IgD-negative memory B cell (primary cell): Measurements from ENCODE around the gene GLIS1. TPM values are rescaled to one million over a fixed set of nuclear protein-coding genes. Genes with fewer than 3 reads are reported as not detected.

Source experiments
- H3K27ac Mint-ChIP-seq, 3 donors: one replicate each; pipeline ENCODE4 v1.8.0; 2020 to 2022; ENCODE audit warnings: mild to moderate bottlenecking in 3 of 3, mixed read lengths in 3 of 3, moderate library complexity in 1 of 3
- H3K27me3 Mint-ChIP-seq: one replicate; pipeline ENCODE4 v1.8.0; 2021; ENCODE audit warnings: mixed read lengths
- H3K36me3 Mint-ChIP-seq: one replicate; pipeline ENCODE4 v1.8.0; 2020; ENCODE audit warnings: mild to moderate bottlenecking, mixed read lengths
- H3K4me1 Mint-ChIP-seq, 3 donors: one replicate each; pipeline ENCODE4 v1.8.0; 2020 to 2022; ENCODE audit warnings: mixed read lengths in 3 of 3, mild to moderate bottlenecking in 1 of 3
- H3K4me3 Mint-ChIP-seq, 4 donors: one replicate each; pipeline ENCODE4 v1.8.0; 2020 to 2022; ENCODE audit warnings: mild to moderate bottlenecking in 4 of 4, mixed read lengths in 4 of 4, moderate library complexity in 3 of 4
- H3K9me3 Mint-ChIP-seq, 3 donors: one replicate each; pipeline ENCODE4 v1.8.0; 2020 to 2021; ENCODE audit warnings: mixed read lengths in 3 of 3, mild to moderate bottlenecking in 1 of 3
- polyA plus RNA-seq: library from polyadenylated mRNA; unstranded; fragments of 300-500 nt; fragmentation: Illumina TruSeq; gene quantifications from one replicate; pipeline ENCODE4 v1.2.3, GENCODE V29; 2021

The GLIS1 gene
- polyA plus RNA-seq, 1 donor from 2014 or later: not detected

DNA sequence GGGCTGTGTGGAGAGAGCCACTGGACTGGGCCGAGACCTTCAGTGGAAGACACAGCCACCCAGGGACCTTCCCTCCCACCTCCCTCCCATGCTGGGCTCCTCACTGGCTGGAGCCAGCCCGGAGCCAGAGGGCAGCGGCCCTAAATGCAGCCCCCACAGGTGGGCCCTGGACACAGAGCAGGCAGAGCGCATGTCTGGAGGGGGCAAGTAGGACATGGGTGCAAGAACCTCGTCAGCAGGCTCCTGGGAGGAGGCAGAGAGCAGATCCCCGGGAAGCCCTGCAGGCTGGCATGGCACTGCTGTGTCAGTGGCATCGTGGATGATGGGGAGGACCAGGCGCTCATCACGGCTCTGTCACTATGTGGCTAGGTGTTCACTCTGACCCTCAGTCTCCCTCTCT lies 234.1 kb downstream of the GLIS1 start:
- Mint-ChIP-seq H3K27ac (no peak overlapping the region), H3K36me3 (no peaks in the 10 kb centered on the region), H3K27me3 (peaks cover 11% of the 10 kb centered on the region), H3K9me3 (no peaks in the 10 kb centered on the region), H3K4me1 (peaks cover 0 to 2% (median 0%) of the 10 kb centered on the region in 3 donors), H3K4me3 (no peak overlapping the region)

DNA sequence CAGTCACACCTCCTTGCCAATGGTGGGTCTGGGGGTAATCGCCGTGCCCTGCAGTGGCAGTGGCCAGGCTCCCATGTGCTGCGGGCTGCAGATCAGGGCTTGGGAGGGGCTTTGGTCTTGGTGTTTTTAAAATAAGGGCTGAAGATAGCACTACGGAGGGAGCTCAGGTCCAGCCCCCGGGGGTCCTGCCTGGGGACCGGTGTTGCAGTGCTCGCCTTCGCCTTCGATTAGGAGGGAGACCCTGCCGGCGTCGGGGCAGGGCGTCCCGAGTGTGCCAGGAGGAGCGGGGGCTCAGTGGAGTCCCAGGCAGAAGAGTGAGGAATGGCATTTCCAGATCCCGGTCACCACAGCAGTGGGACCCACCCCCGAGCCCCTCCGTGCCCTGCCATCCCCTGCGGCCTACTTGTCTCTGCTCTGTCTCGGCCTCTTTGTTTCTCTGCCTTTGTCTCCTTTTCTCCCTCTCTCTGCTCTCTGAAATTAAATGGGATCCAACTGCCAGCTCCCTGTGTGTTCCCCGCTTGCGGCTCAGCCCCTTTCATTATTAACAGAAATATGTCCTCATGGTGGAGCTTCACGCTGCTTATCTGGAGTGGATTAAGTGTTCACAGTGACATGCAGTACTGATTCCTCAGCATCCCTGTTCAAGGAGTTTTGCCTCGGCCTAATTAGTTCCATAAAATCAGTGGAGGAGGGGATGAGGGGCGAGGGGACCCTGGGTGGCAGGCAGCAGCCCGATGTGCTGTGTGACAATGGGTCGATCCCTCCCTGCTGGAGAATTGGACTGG lies 235.3 kb downstream of the GLIS1 start:
- H3K9me3 Mint-ChIP-seq: no peaks in the 10 kb centered on the region
- no peak overlapping the region for H3K27ac Mint-ChIP-seq
- H3K27me3 Mint-ChIP-seq: peaks cover 16% of the 10 kb centered on the region
- no peaks in the 10 kb centered on the region for H3K4me1 Mint-ChIP-seq
- no peak overlapping the region for H3K4me3 Mint-ChIP-seq
- H3K36me3 Mint-ChIP-seq: no peaks in the 10 kb centered on the region

DNA sequence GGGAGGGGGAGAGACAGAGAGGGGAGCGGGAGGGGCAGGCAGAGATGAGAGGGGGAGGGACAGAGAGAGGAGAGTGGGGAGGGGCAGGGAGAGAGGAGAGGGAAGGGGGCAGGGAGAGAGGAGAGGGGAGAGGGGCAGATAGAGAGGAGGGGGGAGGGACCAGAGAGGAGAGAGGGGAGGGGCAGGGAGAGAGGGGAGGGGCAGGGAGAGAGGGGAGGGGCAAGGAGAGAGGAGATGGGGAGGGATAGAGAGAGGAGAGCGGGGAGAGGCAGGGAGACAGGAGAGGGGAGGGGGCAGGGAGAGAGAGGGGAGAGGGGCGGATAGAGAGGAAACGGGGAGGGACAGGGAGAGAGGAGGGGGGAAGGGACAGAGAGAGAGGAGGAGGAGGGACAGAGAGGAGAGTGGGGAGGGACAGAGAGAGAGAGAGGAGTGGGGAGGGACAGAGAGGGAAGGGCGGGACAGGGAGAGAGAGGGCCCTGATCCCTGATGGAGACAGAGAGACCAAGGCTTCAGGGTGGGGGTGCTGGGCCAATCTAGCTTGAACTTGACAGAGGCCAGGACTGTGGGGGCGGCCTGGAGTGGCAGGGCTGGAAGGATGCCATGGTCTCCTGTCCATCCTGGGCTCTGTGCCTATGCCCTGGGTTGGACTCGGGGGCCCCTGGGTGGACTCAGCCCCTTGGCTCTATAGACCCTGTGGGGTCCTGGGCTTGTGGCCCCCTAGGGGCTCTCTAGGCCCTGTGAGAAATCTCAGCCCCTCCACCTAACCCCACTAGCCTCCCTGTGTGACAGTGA lies 236.1 kb downstream of the GLIS1 start:
- no peak overlapping the region for H3K4me3 Mint-ChIP-seq
- H3K27me3 Mint-ChIP-seq: peaks cover 16% of the 10 kb centered on the region
- H3K9me3 Mint-ChIP-seq: no peaks in the 10 kb centered on the region
- H3K27ac Mint-ChIP-seq: no peak overlapping the region
- H3K36me3 Mint-ChIP-seq: no peaks in the 10 kb centered on the region
- no peaks in the 10 kb centered on the region for H3K4me1 Mint-ChIP-seq

DNA sequence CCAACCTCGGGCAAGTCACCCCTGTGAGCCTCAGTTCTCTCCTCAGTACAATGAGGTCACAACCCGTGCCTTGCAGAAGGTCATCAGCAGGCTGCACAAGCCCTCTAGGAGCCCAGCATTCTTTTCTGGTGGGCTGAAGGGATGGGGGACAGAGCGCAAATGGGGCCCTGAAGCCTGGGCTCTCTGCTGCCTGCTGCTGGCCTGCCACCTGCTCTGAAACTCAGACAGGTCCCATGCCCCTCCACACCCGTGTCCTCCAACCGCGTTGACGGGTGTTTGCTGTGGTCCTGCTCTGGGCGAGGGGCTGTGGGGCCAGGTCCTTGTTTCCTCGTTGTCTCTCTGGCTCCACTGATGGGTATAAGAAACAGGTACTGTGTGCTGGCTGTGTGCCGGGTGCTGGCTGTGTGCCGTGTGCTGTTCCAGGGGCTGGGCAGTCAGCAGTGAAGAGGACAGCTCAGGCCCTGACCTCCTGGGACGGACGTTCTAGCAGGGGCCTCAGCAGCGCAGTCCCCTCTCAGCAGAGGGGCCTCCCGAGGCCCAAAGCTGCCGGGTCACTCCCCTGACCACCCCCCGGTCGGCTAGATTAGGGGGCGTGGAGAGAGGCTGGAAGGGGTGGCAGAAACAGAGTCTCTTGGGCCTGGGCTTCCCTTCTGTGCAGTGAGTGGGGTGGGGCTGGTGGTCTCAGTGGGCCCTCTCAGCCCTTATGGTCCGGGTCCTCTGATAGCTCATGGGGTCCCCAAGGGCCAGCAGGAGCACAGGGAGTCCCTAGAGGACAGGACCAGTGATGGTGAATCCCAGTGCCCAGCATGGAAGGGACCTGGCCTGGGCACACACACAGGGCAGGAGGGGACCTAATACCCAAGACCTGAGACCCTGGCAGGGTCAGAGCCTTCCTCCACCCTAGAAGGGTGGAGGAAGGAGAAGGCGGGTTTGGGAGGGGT lies 237.6 kb downstream of the GLIS1 start:
- no peaks in the 10 kb centered on the region for H3K4me1 Mint-ChIP-seq
- no peaks in the 10 kb centered on the region for H3K9me3 Mint-ChIP-seq
- H3K27me3 Mint-ChIP-seq: peaks cover 19% of the 10 kb centered on the region
- H3K27ac Mint-ChIP-seq: no peak overlapping the region
- no peak overlapping the region for H3K4me3 Mint-ChIP-seq
- no peaks in the 10 kb centered on the region for H3K36me3 Mint-ChIP-seq

DNA sequence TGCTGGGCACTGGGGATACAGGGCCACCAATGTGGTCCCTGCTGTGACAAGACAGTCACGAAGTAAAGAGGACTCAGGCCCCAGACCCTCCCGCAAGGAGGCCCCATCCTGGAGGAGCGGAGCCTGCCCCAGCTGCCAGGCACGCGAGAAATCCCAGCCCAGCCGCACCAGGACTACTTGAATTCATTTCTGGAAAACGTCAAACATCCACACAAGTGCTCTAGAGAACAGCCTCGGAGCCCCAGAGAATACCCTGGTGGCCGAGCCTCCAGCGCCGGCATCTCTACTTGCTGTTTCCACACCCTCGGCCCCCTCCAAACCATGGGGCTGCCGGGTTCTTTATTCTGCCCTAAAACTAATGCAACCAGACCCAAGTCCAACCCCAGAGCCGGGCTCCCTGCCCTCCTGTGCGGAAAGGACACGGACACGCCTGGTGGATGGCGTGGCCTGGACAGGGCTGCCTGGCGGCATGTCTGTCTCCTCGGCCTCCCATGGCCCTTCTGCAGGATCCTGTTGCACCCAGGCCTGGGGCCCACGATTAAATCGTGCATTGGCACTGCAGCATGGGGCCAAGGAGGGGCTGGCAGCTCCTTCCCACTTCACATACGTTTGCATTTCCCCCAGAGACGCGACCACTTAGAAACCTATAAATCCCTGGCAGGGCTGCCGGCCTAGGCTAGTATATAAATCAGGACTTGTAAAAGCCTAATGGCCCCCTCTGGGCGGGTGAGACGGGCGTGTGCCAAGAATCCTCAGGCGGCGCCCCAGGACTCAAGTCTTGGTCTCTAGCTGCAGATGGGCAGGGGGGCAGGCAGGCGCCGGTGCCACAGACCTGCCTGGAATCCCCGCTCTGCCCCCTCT lies 238.5 kb downstream of the GLIS1 start:
- peaks cover 19% of the 10 kb centered on the region for H3K27me3 Mint-ChIP-seq
- no peaks in the 10 kb centered on the region for H3K36me3 Mint-ChIP-seq
- H3K27ac Mint-ChIP-seq: no peak overlapping the region
- no peak overlapping the region for H3K4me3 Mint-ChIP-seq
- no peaks in the 10 kb centered on the region for H3K4me1 Mint-ChIP-seq
- no peaks in the 10 kb centered on the region for H3K9me3 Mint-ChIP-seq

DNA sequence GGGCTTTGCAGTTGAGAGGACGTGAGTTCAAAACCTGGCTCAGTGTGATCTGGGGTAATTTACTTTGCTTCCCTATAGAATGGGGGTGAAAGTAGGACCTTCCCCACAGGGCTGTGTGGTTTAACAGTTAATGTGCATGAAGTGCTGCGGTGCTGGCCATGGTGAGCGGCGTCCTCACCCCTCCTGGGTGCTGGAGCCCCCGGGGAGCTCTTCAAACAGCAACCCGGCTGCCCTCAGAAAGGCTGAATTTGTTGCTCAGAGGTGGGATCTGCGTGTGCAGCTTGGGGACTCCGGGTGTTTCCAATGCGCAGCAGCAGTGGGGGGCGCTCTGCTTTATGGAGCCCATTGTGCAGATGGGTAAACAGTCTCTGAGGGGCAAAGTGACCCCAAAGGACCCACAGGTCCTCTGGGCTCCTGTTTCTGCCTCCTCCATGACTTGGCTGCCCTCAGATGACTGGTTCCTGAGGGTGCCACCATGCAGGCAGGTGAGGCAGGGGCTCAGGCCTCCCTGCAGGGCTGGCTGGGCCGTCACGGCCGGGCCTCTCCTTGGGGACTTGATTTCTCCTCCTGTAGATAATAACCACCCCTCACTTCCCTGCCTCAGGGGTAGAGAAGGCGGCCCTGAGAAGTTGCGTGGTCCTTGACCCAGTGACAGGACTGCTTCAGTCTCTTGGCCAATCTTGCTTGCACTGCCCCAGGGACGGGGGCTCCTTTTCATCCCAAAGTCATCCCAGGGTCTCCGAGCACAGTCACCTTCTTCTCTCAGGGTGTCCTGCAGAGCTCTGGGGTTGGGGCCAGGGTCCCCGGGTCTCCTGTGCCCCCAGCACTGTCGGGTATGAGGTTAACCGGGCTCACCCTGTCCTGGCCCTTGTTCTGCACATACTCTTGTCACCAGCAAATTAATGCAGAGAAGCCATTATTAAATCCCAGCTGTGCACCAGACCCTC lies 239.4 kb downstream of the GLIS1 start:
- H3K36me3 Mint-ChIP-seq: no peaks in the 10 kb centered on the region
- H3K27me3 Mint-ChIP-seq: peaks cover 19% of the 10 kb centered on the region
- no peaks in the 10 kb centered on the region for H3K4me1 Mint-ChIP-seq
- no peaks in the 10 kb centered on the region for H3K9me3 Mint-ChIP-seq
- H3K4me3 Mint-ChIP-seq: no peak overlapping the region
- H3K27ac Mint-ChIP-seq: no peak overlapping the region

DNA sequence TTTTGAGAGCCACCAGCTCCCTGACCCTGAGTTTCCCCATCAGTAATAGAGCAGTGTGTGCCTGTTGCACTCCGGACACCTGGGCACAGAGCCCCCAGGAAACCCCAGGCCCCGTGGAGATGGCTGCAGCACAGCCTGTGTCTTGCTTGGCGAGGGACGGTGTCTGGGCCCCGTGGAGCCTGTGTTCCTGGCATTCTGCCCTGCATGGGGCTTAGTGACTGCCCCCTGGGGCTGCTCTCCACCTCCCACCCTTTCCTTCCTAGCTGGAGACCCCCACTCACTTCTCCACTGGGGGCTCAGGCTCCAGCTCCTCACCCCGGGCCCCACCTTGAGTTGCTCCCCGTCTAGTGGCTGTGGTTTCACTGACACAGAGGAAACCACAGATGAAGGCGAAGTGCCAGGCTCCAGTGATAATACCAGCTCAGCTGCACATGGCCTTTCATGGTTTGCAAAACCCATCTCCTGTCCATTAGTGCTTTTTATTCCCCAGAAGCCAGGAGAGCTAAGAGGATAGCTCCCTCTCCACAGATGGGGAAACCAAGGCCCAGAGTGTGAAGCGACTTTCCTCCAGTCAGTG lies 240.3 kb downstream of the GLIS1 start:
- Mint-ChIP-seq H3K9me3 (no peaks in the 10 kb centered on the region), H3K27me3 (peaks cover 18% of the 10 kb centered on the region), H3K27ac (no peak overlapping the region), H3K4me3 (no peak overlapping the region), H3K4me1 (no peaks in the 10 kb centered on the region), H3K36me3 (no peaks in the 10 kb centered on the region)

DNA sequence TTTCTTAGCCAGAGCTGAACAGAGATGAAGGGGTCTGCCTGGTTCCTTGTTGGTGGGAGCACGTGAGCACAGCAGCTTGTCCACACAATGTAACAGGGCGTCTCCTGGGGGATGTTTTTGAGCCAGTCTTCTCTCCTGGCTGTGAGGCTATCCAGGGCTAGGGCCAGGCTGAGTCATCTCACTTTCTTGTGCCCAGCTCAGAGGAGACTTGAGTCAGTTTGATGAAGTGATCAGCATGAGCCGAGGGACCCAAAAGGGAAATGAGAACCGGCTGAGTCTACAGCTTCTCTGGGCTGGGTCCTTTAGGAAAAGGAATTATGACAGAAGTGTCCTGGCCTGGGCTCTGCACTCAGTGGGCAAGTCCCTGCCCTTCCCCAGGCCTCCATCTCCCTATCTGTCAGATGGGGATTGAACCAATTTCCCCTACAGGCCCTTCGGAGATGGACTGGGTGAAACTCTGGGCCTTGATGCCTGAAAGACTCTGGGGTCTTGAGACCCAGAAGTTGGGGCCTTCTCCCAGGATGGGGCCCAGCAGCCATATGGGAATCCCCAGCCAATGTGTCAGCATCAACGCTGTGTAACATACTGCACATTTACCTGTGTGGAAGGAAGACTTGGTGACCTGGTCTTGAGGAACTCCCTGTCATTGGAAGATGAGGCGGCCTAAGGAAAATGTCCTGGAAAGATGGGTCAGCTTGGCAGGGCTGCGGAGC lies 243.2 kb downstream of the GLIS1 start:
- no peak overlapping the region for H3K27ac Mint-ChIP-seq
- H3K36me3 Mint-ChIP-seq: no peaks in the 10 kb centered on the region
- H3K9me3 Mint-ChIP-seq: no peaks in the 10 kb centered on the region
- H3K27me3 Mint-ChIP-seq: peaks cover 15% of the 10 kb centered on the region
- no peaks in the 10 kb centered on the region for H3K4me1 Mint-ChIP-seq
- no peak overlapping the region for H3K4me3 Mint-ChIP-seq

DNA sequence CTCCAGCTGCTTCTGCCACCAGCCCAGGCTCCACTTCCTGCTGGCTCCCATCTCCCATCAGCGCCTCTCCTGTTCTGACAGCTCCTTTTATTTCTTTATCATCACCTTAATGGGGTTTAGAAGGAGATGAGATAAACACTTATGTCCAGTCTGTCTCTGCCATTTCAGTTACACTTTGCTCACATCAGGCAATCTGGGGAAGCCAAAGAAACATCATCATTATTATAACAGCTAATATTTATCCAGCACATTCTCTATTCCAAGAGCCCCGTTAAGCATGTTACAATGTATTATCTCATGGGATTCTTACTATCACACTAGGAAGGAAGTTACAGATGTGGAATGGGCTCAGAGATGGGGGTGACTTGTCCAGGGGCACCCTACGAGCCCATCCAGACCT lies 248.6 kb downstream of the GLIS1 start:
- Mint-ChIP-seq H3K27me3 (peaks cover 6% of the 10 kb centered on the region), H3K27ac (no peak overlapping the region), H3K9me3 (no peaks in the 10 kb centered on the region), H3K36me3 (no peaks in the 10 kb centered on the region), H3K4me1 (no peaks in the 10 kb centered on the region), H3K4me3 (no peak overlapping the region)

DNA sequence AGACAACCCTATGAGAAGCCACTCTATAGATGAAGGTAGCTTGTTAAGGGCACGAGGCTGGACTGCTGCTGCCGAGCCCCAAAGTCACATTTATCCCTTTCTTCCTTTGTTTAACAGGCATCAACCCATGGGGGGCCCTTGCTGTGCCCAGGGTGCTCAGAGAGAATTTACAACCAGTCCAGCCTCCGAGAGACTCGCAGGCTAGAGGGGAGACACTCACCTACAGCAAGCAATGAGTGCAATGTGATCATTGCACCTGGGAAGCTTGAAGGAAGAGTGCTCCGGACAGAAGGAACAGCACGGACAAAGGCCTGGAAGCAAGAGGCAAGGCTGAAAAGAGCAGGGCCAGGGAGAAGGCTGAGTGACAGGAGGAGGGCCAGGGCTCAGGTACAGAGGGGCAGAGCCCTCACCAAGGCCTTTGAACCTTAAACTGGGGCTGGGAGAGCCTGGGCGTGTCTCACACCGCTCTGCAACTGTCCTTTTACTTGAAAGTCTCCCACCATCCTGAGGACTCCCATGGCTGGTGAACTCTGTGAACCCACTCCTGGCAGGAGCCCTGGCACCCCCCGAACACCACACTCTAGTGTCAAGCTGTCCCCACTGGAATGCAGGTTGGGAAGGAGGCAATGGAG lies 252.5 kb downstream of the GLIS1 start:
- Mint-ChIP-seq H3K27me3 (peaks cover 8% of the 10 kb centered on the region), H3K27ac (no peak overlapping the region), H3K36me3 (no peaks in the 10 kb centered on the region), H3K9me3 (no peaks in the 10 kb centered on the region), H3K4me3 (no peak overlapping the region), H3K4me1 (peaks cover 0 to 7% (median 0%) of the 10 kb centered on the region in 3 donors)

DNA sequence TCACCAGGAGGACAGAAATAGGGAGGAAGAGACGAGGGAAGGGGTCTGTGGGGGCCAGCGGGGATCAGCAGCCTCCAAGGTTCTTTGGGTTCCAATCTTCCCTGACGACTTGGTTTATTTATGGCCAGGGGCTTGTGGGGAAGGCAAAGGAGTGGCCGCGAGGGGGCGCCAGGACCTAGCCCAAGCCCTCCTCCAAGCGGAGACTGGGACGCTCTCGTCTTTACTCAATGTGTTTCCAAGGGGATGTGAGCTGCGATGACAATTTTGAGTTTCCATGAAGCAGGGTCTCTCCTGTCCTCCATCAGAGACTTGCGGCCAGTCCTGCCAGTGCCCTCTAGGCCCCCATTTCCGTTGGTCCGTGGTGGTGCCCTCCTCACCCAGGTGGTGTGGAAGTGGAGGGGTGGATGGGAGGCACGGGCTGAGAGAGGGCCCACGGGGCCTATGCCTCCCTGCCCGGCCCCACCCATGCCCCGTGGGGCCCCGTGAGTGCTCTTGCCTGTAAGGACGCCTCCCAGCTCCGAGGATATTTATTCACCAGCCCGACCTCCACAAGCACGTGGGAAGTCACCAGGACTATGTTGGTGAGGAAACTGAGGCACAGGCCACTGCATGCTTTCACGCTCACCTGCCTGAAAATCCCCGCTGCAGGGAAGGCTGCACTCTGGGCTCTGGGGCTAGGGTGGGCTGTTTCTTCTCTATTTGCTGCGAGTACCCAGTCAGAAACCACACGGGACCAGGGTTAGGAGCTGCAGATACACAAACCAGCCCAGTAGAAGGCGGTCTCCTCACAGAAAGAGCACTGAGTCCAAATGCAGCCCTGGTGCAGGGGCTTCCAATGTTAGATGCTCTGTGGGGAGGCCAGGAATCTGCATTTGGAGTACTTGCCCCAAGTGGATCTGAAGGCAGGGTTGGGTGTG lies 253.2 kb downstream of the GLIS1 start:
- H3K27me3 Mint-ChIP-seq: peaks cover 11% of the 10 kb centered on the region
- H3K36me3 Mint-ChIP-seq: no peaks in the 10 kb centered on the region

More for the DNA sequence above, 253.2 kb downstream of the GLIS1 start:
- no peak overlapping the region for H3K27ac Mint-ChIP-seq
- no peak overlapping the region for H3K4me3 Mint-ChIP-seq
- peaks cover 0 to 7% (median 0%) of the 10 kb centered on the region in 3 donors for H3K4me1 Mint-ChIP-seq
- H3K9me3 Mint-ChIP-seq: no peaks in the 10 kb centered on the region
